ENCODE data around the gene ZNF511. TPM values are rescaled to one million over a fixed set of nuclear protein-coding genes. Genes with fewer than 3 reads are reported as not detected.

The ZNF511 gene
- total RNA-seq, 2 experiments from 2014 or later: 73.4 to 77.3 TPM

DNA sequence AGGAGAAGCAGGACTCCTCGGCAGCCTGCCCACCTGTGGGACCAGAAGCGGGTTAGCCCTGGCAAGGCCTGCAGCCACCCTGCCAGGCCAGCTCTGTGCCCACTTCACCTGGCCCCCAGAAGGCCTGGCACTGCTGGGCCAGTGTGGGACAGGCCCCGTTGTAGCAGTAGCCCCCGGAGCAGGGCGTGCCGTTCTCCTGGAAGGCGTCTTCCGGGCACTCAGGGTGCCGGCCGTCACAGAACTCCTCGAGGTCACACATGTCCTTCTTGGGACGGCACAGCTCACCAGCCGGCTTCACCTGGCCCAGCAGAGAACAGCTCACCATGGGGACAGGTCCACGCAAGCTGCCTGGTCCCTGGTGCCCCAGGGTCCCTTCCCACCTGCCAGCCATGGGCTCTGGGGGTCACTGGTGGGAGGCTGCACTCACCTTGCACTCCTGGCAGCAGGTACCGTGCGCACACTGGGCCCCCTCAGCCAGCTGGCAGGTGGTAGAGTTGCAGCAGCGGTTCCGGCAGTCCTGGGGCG is 37.9 kb upstream of the ZNF511 start:
- no peak overlapping the region for H3K27ac Mint-ChIP-seq
- peaks cover 5% of the 10 kb centered on the region for H3K4me1 Mint-ChIP-seq
- H3K9me3 Mint-ChIP-seq: no peaks in the 10 kb centered on the region
- no peak overlapping the region for H3K4me3 Mint-ChIP-seq
- H3K36me3 Mint-ChIP-seq: no peaks in the 10 kb centered on the region
- H3K27me3 Mint-ChIP-seq: no peaks in the 10 kb centered on the region
- DNase-seq: no peak

DNA sequence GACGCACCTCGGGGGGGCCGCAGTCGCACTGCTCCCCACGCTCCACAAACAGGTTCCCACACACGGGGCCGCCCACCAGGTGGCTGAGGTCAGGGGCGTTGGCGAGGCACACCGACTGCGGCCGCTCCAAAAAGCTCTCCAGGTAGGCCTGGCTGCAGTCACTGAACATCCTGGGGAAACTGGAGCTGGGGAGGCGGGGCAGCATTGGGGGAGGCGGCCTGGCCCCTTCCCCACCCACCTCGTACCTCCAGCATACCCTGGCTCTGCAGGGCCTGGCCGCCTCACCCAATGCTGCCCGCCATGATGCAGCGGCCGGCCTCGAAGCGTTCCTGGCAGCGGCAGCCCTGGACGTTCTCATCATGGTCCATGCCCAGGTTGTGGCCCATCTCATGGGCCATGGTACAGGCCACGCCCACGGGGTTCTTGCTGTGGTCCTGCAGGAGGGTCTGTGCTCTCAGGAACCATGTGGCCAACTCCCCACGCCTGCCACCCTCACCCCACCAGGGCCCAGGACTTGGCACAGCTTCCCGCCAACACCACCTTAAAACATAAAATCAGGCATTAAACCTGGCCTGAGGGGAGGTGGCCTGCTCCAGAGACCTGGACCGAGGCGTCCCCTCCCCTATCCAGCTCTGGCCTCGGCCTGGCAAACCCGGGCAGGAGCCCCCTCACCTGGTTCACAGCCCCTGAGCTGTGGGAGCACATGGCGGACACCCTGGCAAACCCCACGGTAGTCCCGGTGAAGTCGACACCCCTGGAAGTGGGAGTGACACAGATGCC is 37.0 kb upstream of the ZNF511 start:
- no peak for DNase-seq
- Mint-ChIP-seq H3K4me1 (peaks cover 7% of the 10 kb centered on the region), H3K36me3 (no peaks in the 10 kb centered on the region), H3K27ac (no peak overlapping the region), H3K27me3 (no peaks in the 10 kb centered on the region), H3K4me3 (no peak overlapping the region), H3K9me3 (no peaks in the 10 kb centered on the region)

DNA sequence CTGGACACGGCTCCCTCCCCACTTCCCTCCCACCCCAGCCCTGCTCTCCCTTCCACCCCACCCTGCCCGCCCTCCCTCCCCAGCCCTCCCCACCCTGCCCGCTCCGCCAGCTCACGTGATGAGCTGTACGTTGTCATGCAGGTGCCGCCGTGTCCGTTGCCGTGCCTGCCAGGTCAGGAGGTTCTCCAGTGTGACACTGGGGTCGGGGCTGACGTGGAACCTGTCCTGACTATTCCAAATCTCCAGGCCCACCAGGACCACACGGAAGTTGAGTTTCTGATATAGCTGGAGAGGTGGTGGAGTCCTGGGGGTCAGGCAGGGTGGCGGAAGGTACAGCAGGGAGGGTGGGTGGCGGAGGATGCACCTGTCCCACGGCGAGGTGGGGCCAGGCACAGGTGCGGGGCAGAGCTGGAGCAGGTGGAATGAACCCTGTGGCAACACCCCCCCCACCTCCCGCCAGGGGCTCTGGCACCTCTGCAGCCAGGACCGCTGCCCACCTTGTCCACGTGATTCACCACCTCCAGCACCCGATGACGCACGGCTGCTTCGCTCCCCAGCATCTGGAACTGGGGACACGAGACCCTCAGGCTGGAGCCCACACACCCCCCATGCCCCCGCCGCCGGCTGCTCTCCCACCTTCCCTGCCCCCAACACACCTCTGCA is 36.3 kb upstream of the ZNF511 start:
- no peaks in the 10 kb centered on the region for H3K9me3 Mint-ChIP-seq
- H3K4me3 Mint-ChIP-seq: no peak overlapping the region
- no peak overlapping the region for H3K27ac Mint-ChIP-seq
- H3K36me3 Mint-ChIP-seq: no peaks in the 10 kb centered on the region
- H3K27me3 Mint-ChIP-seq: no peaks in the 10 kb centered on the region
- no peak for DNase-seq
- H3K4me1 Mint-ChIP-seq: peaks cover 7% of the 10 kb centered on the region

DNA sequence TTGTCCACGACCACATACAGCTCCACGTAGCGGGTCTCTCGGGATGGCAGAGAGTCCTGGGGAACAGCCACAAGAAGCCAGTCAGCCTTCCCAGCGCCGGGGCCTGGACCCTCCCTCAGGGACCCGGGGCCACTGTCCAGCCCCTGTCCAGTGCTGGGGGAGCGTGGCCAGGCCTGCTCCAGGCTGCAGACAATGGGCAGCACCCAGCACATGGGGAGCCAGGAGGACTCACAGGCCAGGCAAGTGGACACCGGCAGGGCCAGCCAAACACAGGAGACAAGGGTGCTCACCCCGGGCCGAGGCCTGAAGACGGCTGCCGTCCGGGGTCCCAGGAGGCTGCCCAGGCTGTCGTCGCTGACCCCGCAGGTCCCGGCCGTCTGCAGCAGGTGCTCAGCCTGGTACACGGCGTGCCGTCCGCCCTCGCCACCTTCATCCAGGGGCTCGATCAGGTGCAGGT is 35.7 kb upstream of the ZNF511 start:
- Mint-ChIP-seq H3K4me3 (no peak overlapping the region), H3K36me3 (no peaks in the 10 kb centered on the region), H3K27me3 (no peaks in the 10 kb centered on the region), H3K9me3 (no peaks in the 10 kb centered on the region), H3K4me1 (peaks cover 11% of the 10 kb centered on the region), H3K27ac (no peak overlapping the region)
- no peak for DNase-seq

GRCh38 chr10:133273534-133274143 is 35.1 kb upstream of the ZNF511 start:
- H3K9me3 Mint-ChIP-seq: no peaks in the 10 kb centered on the region
- no peak overlapping the region for H3K4me3 Mint-ChIP-seq
- H3K36me3 Mint-ChIP-seq: peaks cover 3% of the 10 kb centered on the region
- no peaks in the 10 kb centered on the region for H3K27me3 Mint-ChIP-seq
- no peak overlapping the region for H3K27ac Mint-ChIP-seq
- no peak for DNase-seq
- H3K4me1 Mint-ChIP-seq: peaks cover 18% of the 10 kb centered on the region

DNA sequence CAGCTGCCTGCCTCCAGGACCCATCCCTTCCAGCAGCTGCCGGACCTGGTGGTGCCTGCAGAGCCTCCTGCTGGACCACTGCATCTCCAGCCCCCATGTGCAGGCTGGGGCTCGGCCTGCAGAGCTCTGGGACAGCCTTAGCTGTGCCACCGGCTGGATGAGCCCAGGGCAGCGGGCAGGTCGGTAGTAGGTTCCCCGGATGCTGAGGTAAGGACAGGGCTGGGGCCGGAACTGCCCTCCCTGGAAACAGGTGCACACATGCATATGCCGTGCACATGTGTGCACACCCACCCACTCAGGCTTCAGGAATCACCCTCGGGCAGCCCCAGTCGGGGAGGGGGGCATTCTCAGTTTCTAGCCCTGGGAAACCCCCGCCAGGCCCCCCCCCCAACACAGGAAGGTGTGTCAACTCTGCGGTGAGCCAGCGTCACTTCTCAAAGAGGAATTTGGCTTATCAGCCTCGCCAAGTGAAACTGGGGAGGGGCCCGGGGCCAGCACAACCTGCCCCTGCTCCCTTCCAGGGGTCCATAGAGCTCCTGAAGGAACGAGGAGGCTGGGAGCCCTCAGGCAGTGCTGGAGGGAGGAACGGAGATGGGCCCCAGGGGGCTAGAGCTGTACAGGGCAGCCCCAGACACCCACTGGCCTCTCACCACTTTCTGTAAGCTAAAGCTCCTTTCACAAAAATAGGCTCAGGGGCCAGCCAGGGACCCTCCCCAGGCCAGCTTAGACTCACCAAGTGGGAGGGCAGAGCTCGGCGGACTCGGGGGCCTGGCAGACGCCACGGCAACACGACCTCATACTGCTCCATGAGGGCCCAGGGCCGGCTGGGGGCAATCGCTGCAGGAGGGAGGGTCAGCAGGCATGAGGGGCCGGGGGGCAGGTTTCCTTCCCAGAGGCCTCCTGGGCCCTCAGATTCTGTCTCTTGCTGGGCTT is 33.7 kb upstream of the ZNF511 start:
- Mint-ChIP-seq H3K36me3 (peaks cover 3% of the 10 kb centered on the region), H3K27ac (peak overlapping the region; percentile 83), H3K4me3 (peak overlapping the region; percentile 83), H3K4me1 (peaks cover 20% of the 10 kb centered on the region), H3K27me3 (no peaks in the 10 kb centered on the region), H3K9me3 (no peaks in the 10 kb centered on the region)
- DNase-seq: peak; percentile 81

- H3K4me1 Mint-ChIP-seq: peaks cover 20% of the 10 kb centered on the region
- peak overlapping the region; percentile 83 for H3K27ac Mint-ChIP-seq
- no peaks in the 10 kb centered on the region for H3K9me3 Mint-ChIP-seq
- H3K36me3 Mint-ChIP-seq: peaks cover 3% of the 10 kb centered on the region
- peak; percentile 62 for DNase-seq
- H3K27me3 Mint-ChIP-seq: no peaks in the 10 kb centered on the region
- H3K4me3 Mint-ChIP-seq: peak overlapping the region; percentile 83
These were observed 33.0 kb upstream of the ZNF511 start for GRCh38 chr10:133275684-133276092.

- peaks cover 3% of the 10 kb centered on the region for H3K36me3 Mint-ChIP-seq
- H3K27ac Mint-ChIP-seq: peak overlapping the region; percentile 83
- peak overlapping the region; percentile 83 for H3K4me3 Mint-ChIP-seq
- H3K27me3 Mint-ChIP-seq: no peaks in the 10 kb centered on the region
- no peak for DNase-seq
- H3K4me1 Mint-ChIP-seq: peaks cover 20% of the 10 kb centered on the region
- H3K9me3 Mint-ChIP-seq: no peaks in the 10 kb centered on the region
These were observed 32.6 kb upstream of the ZNF511 start for GRCh38 chr10:133276100-133276434.

- H3K27ac Mint-ChIP-seq: peak within 1 kb of the TSS; percentile 83
- peaks cover 20% of the 10 kb centered on the region for H3K4me1 Mint-ChIP-seq
- H3K27me3 Mint-ChIP-seq: no peaks in the 10 kb centered on the region
- H3K4me3 Mint-ChIP-seq: peak within 1 kb of the TSS; percentile 83
- H3K9me3 Mint-ChIP-seq: no peaks in the 10 kb centered on the region
- peak; percentile 77 for DNase-seq
- peaks cover 3% of the 10 kb centered on the region for H3K36me3 Mint-ChIP-seq
These were observed 32.1 kb upstream of the ZNF511 start, which contains the start of gene ADAM8 for GRCh38 chr10:133276435-133277201. Gene ADAM8, minus strand, starts transcription at chr10:133276868. Its CDS starts 51 bp downstream, at chr10:133276817.

DNA sequence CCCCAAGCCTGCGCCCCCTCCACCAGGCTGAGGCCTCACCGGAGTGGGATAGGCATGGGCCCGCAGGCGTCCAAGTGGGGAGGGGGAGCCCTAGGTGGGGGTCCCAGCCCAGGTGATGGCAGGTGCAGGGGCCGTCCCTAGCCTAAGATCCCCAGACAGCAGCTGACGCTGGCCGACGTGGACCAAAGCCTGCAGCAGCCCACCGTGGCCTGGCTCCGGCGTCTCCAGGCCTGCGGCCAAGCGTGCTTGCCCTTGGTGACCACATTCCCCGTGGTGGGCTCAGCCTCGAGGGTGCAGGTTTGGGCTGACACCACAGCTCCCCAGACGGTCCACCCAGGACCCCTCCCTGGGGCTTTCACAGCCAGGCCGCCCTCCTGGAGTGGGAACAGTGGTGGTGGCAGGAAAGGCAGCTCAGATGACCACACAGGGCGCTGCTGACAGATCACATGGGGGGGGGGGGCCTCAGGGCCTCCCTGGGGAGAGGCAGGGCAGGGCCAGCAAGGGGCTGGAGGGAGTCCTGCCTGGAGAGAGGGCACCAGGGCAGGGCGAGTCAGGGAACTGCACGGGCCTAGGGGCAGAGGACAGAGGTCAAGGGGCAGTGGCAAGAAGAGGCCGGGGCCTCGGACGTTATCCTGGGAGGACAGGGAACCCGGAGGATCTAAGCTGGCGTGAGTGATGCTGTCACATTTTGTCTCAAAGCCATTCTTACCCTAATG is 31.3 kb upstream of the ZNF511 start:
- no peak for DNase-seq
- Mint-ChIP-seq H3K4me3 (no peak overlapping the region), H3K4me1 (peaks cover 20% of the 10 kb centered on the region), H3K27me3 (no peaks in the 10 kb centered on the region), H3K27ac (no peak overlapping the region), H3K36me3 (peaks cover 3% of the 10 kb centered on the region), H3K9me3 (no peaks in the 10 kb centered on the region)

- Mint-ChIP-seq H3K4me1 (peaks cover 20% of the 10 kb centered on the region), H3K27ac (peak overlapping the region; percentile 66), H3K36me3 (peaks cover 3% of the 10 kb centered on the region), H3K27me3 (no peaks in the 10 kb centered on the region), H3K9me3 (no peaks in the 10 kb centered on the region), H3K4me3 (peak overlapping the region; percentile 7)
- no peak for DNase-seq
These were observed 30.6 kb upstream of the ZNF511 start for GRCh38 chr10:133277993-133278576.

- H3K27me3 Mint-ChIP-seq: no peaks in the 10 kb centered on the region
These were observed 30.0 kb upstream of the ZNF511 start for GRCh38 chr10:133278577-133279265.

More at GRCh38 chr10:133278577-133279265, 30.0 kb upstream of the ZNF511 start:
- Mint-ChIP-seq H3K27ac (peak overlapping the region; percentile 66), H3K4me3 (peak overlapping the region; percentile 7), H3K36me3 (peaks cover 3% of the 10 kb centered on the region), H3K4me1 (peaks cover 20% of the 10 kb centered on the region), H3K9me3 (no peaks in the 10 kb centered on the region)
- peak; percentile 31 for DNase-seq
